PC-3 (cell line): ENCODE results near the gene REEP3. TPM values are rescaled to one million over a fixed set of nuclear protein-coding genes. Genes with fewer than 3 reads are reported as not detected.

Experiments
- ATAC-seq: fragments of 200-7000 bp; cut with Tn5 transposase; 2 replicates; pipeline ENCODE4 v1.9.1; 2020; ENCODE audit warnings: mild to moderate bottlenecking, moderate library complexity
- BruUV-seq: library from RNA; stranded (reverse); fragments of 400-500 nt; replicated peaks from 2 replicates; lab custom pipeline; 2021; lab: Mats Ljungman, UMichigan
- CTCF ChIA-PET: fragments of 300-600 bp; sonication (Branson Sonifier 250); formaldehyde crosslinking; loops from one replicate; lab custom pipeline; 2022; ENCODE audit warnings: antibody characterized with exemption; lab: Charles Lee
- POLR2A ChIA-PET: fragments of 300-600 bp; sonication (Branson Sonifier 250); formaldehyde crosslinking; loops from one replicate; lab custom pipeline; 2022; ENCODE audit warnings: antibody characterized with exemption; ENCODE audit not compliant: unreplicated experiment; lab: Charles Lee
- DNase-seq: peaks from one replicate; pipeline ENCODE4 v3.0.0-alpha.2; 2015
- H2AFZ ChIP-seq: fragments of 300-600 bp; sonication (generic); 2 replicates; pipeline ENCODE4 v1.6.0; 2016; ENCODE audit warnings: antibody characterized with exemption, low read length
- H3F3A ChIP-seq: fragments of 300-600 bp; sonication (generic); one replicate; pipeline ENCODE4 v1.6.0; 2017; ENCODE audit warnings: antibody characterized with exemption, low read length, control low read depth, mild to moderate bottlenecking; ENCODE audit not compliant: unreplicated experiment
- H3K27ac ChIP-seq: fragments of 300-600 bp; sonication (generic); 2 replicates; pipeline ENCODE4 v1.5.1; 2016; ENCODE audit warnings: mild to moderate bottlenecking, low read length
- H3K27me3 ChIP-seq: fragments of 300-600 bp; sonication (generic); 2 replicates; pipeline ENCODE4 v1.6.1; 2016; ENCODE audit warnings: low read length, mixed read lengths
- H3K36me3 ChIP-seq: fragments of 300-600 bp; sonication (generic); 2 replicates; pipeline ENCODE4 v1.6.1; 2016; ENCODE audit warnings: low read depth, mixed run types, low read length, mixed read lengths
- H3K4me1 ChIP-seq: fragments of 300-600 bp; sonication (generic); 2 replicates; pipeline ENCODE4 v1.5.1; 2016; ENCODE audit warnings: low read length; ENCODE audit not compliant: insufficient read depth
- H3K4me2 ChIP-seq: fragments of 300-600 bp; sonication (generic); 2 replicates; pipeline ENCODE4 v1.6.0; 2016; ENCODE audit warnings: low read length
- H3K4me3 ChIP-seq: fragments of 300-600 bp; sonication (generic); 2 replicates; pipeline ENCODE4 v1.5.1; 2016; ENCODE audit warnings: mild to moderate bottlenecking, low read length, mixed read lengths
- H3K79me2 ChIP-seq: fragments of 300-600 bp; sonication (generic); 2 replicates; pipeline ENCODE4 v1.6.1; 2017; ENCODE audit warnings: low read length, mixed read lengths
- H3K9ac ChIP-seq: fragments of 300-600 bp; sonication (generic); 2 replicates; pipeline ENCODE4 v1.6.0; 2016; ENCODE audit warnings: mild to moderate bottlenecking, low read length
- H3K9me2 ChIP-seq: fragments of 300-600 bp; sonication (generic); replicated peaks from 2 replicates; pipeline ENCODE4 v1.6.1; 2016; ENCODE audit warnings: mixed run types, low read length, mixed read lengths
- H3K9me3 ChIP-seq: fragments of 300-600 bp; sonication (generic); 2 replicates; pipeline ENCODE4 v1.6.1; 2016; ENCODE audit warnings: low read length, mixed read lengths
- H4K20me1 ChIP-seq: fragments of 300-600 bp; sonication (generic); 2 replicates; pipeline ENCODE4 v1.6.1; 2016; ENCODE audit warnings: low read length, mixed read lengths
- CTCF ChIP-seq: fragments of 300-600 bp; sonication (generic); conservative IDR thresholded peaks from 2 replicates; pipeline ENCODE4 v1.5.1; 2017; ENCODE audit warnings: antibody characterized with exemption, low read depth, mild to moderate bottlenecking, low read length
- EZH2 ChIP-seq: fragments of 300-600 bp; sonication (generic); IDR thresholded peaks from one replicate; pipeline ENCODE4 v1.6.1; 2017; ENCODE audit warnings: antibody characterized with exemption, mild to moderate bottlenecking, low read length; ENCODE audit not compliant: unreplicated experiment
- EZH2phosphoT487 ChIP-seq: fragments of 300-600 bp; sonication (generic); IDR thresholded peaks from 2 replicates; pipeline ENCODE4 v1.6.1; 2018; ENCODE audit warnings: mild to moderate bottlenecking, antibody characterized with exemption, low read length, borderline replicate concordance
- intact Hi-C: fragments of 100-400 bp; cut with micrococcal nuclease; formaldehyde crosslinking; loops from 2 replicates; pipeline ENCODE4 v1.9.0; 2023
- total RNA-seq: library from RNA; depleted of rRNA; stranded (reverse); fragments of >200 nt; gene quantifications from 2 replicates; pipeline ENCODE4 v1.2.3, GENCODE V29; 2014

REEP3 gene
- total RNA-seq, 1 experiment from 2014 or later, result 75.2 TPM

- H2AFZ ChIP-seq, result no peak overlapping the region
- ChIA-PET CTCF (no interaction called here), POLR2A (interaction anchor here (0.5 to 0.6 kb wide), 2 partner anchors 52 to 69 kb away, joined by 4 read pairs; no protein-coding TSS in a partner anchor)
- H3K27me3 ChIP-seq, result no peaks in the 10 kb centered on the region
- no peaks in the 10 kb centered on the region for H3K9me3 ChIP-seq
- H3K9ac ChIP-seq, result no peak overlapping the region
- H4K20me1 ChIP-seq, result no peaks in the 10 kb centered on the region
- ATAC-seq (peak; percentile 52), DNase-seq (no peak)
- no peaks in the 10 kb centered on the region for H3K79me2 ChIP-seq
- H3K4me2 ChIP-seq, result no peak overlapping the region
- H3K27ac ChIP-seq, result no peak overlapping the region
- BruUV-seq, result no TSS peak
- H3K36me3 ChIP-seq, result peaks cover 21% of the 10 kb centered on the region
- H3K4me3 ChIP-seq, result no peak overlapping the region
- no peaks in the 10 kb centered on the region for H3K9me2 ChIP-seq
- no peak for TF ChIP-seq EZH2phosphoT487
- no peak for TF ChIP-seq CTCF
- TF ChIP-seq EZH2, result no peak
- no peaks in the 10 kb centered on the region for H3F3A ChIP-seq
- intact Hi-C loops, result loop anchor here (2.0 kb wide), 1 partner anchor 18 kb away; no protein-coding TSS in a partner anchor
- no peaks in the 10 kb centered on the region for H3K4me1 ChIP-seq
These were observed 52.0 kb downstream of the REEP3 start for GRCh38 chr10:63573068-63573697.

- ATAC-seq (no peak), DNase-seq (no peak)
- H3K4me3 ChIP-seq, result no peak overlapping the region
- CTCF ChIA-PET, result no interaction called here
- H3K9me2 ChIP-seq, result no peaks in the 10 kb centered on the region
- H3K9ac ChIP-seq, result no peak overlapping the region
- no TSS peak for BruUV-seq
- POLR2A ChIA-PET, result interaction anchor here (0.5 kb wide), 1 partner anchor 31 kb away, joined by 3 read pairs; no protein-coding TSS in a partner anchor
- no peaks in the 10 kb centered on the region for H3K9me3 ChIP-seq
- H3K27me3 ChIP-seq, result no peaks in the 10 kb centered on the region
- no peaks in the 10 kb centered on the region for H3F3A ChIP-seq
- intact Hi-C loops, result no loop called here
- TF ChIP-seq EZH2, result no peak
- TF ChIP-seq CTCF, result no peak
- no peak for TF ChIP-seq EZH2phosphoT487
- H3K4me1 ChIP-seq, result no peaks in the 10 kb centered on the region
- H3K36me3 ChIP-seq, result peaks cover 21% of the 10 kb centered on the region
- no peak overlapping the region for H3K4me2 ChIP-seq
- H3K79me2 ChIP-seq, result no peaks in the 10 kb centered on the region
- no peak overlapping the region for H3K27ac ChIP-seq
- no peak overlapping the region for H2AFZ ChIP-seq
- no peaks in the 10 kb centered on the region for H4K20me1 ChIP-seq
These were observed 52.8 kb downstream of the REEP3 start for GRCh38 chr10:63574011-63574410.

GRCh38 chr10:63576501-63576900 lies 55.3 kb downstream of the REEP3 start:
- ChIA-PET CTCF (no interaction called here), POLR2A (no interaction called here)
- H3K79me2 ChIP-seq, result 0 out of 2 replicates have a peak, but pooled peaks cover 3% of the 10 kb centered on the region
- DNase-seq (no peak), ATAC-seq (no peak)
- H3F3A ChIP-seq, result no peaks in the 10 kb centered on the region
- H3K36me3 ChIP-seq, result peaks cover 15% of the 10 kb centered on the region
- H3K9ac ChIP-seq, result no peak overlapping the region
- no peaks in the 10 kb centered on the region for H3K9me2 ChIP-seq
- H3K4me2 ChIP-seq, result no peak overlapping the region
- no peak overlapping the region for H2AFZ ChIP-seq
- no peaks in the 10 kb centered on the region for H3K27me3 ChIP-seq
- no peaks in the 10 kb centered on the region for H4K20me1 ChIP-seq
- H3K4me1 ChIP-seq, result no peaks in the 10 kb centered on the region
- BruUV-seq, result no TSS peak
- H3K27ac ChIP-seq, result no peak overlapping the region
- no peak for TF ChIP-seq EZH2
- intact Hi-C loops, result no loop called here
- no peak overlapping the region for H3K4me3 ChIP-seq
- no peaks in the 10 kb centered on the region for H3K9me3 ChIP-seq
